ENCODE measurements around the gene TEAD2. TPM values are rescaled to one million over a fixed set of nuclear protein-coding genes. Genes with fewer than 3 reads are reported as not detected.

Gene TEAD2
- total and polyA plus RNA-seq, 2 donors from 2014 or later = 15.7 to 30.2 TPM

DNA sequence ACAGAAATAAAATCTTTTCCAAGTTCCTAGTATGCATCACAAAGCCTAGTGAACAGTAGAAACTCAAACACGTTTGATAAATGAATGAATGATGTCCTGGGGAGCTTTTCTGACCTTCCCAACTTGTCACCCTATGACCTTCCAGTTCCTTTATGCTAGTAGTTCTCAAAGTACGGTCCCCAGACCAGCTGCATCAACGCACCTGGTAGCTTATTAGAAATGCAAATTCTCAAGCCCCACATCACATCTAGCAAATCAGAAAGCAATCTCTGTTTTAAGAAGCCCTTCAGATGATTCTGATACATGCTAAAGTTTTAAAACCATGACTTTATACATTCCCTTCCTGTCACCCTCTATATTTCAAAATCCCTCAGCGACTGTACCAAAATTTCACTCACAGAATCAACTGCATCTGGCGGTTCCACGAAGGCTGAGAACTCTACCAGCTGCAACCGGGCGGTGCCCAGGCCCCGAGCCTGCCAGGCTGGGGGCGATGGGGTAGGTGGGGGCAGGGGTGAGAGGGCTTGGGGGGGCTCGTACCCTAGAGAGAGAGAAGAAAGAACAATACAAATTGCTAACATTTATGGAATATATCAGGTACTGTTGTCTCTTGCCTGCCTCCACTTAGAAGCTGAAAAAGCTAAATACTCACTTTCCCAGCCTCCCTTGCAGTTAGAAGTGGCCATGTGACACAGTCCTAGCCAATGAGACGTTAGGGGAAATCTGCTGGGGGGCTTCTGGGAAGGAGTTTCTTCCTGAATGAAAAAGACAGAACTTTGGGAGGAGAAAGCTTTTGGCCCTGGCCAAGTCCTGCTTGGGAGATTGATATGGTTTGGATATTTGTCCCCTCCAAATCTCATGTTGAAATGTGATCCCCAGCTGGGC lies 13.7 kb downstream of the TEAD2 start:
- H3K9ac ChIP-seq (ENCODE audit: low read length in 3 of 3) = no peak overlapping the region
- no peaks in the 10 kb centered on the region for H3K27me3 ChIP-seq (ENCODE audit: control insufficient read depth, insufficient read depth, low read length)
- no peak for DNase-seq
- H3K4me3 ChIP-seq (ENCODE audit: low read length in 3 of 3) = no peak overlapping the region
- no peaks in the 10 kb centered on the region for H3K9me3 ChIP-seq (ENCODE audit: control insufficient read depth in 2 of 3, insufficient read depth in 1 of 3, low read length in 3 of 3)
- H3K27ac ChIP-seq (ENCODE audit: low read depth in 2 of 2, low read length in 2 of 2) = no peak overlapping the region
- no peak for TF ChIP-seq CTCF (IDR thresholded peaks at IDR 0.05; ENCODE audit: borderline replicate concordance, extremely low read depth, insufficient read depth)
- H3K36me3 ChIP-seq (ENCODE audit: control insufficient read depth in 2 of 3, insufficient read depth in 3 of 3, low read length in 3 of 3) = peaks cover 0 to 17% (median 0%) of the 10 kb centered on the region in 3 donors
- intact Hi-C loops (cut with DNase I) = no loop called here
- H3K4me1 ChIP-seq (ENCODE audit: control insufficient read depth in 2 of 3, insufficient read depth in 2 of 3, low read depth in 1 of 3, low read length in 3 of 3) = no peaks in the 10 kb centered on the region
- no peak for FAIRE-seq

- FAIRE-seq = no peak
- peaks cover 0 to 19% (median 0%) of the 10 kb centered on the region in 3 donors for H3K36me3 ChIP-seq (ENCODE audit: control insufficient read depth in 2 of 3, insufficient read depth in 3 of 3, low read length in 3 of 3)
- H3K4me1 ChIP-seq (ENCODE audit: control insufficient read depth in 2 of 3, insufficient read depth in 2 of 3, low read depth in 1 of 3, low read length in 3 of 3) = no peaks in the 10 kb centered on the region
- no peaks in the 10 kb centered on the region for H3K9me3 ChIP-seq (ENCODE audit: control insufficient read depth in 2 of 3, insufficient read depth in 1 of 3, low read length in 3 of 3)
- no peak overlapping the region for H3K27ac ChIP-seq (ENCODE audit: low read depth in 2 of 2, low read length in 2 of 2)
- peak in 3 of 5 donors; percentile 38 to 70 (median 63) for DNase-seq
- no peaks in the 10 kb centered on the region for H3K27me3 ChIP-seq (ENCODE audit: control insufficient read depth, insufficient read depth, low read length)
- no peak overlapping the region for H3K9ac ChIP-seq (ENCODE audit: low read length in 3 of 3)
- intact Hi-C loops (cut with DNase I) = no loop called here
- no peak overlapping the region for H3K4me3 ChIP-seq (ENCODE audit: low read length in 3 of 3)
- peak; percentile 5 for TF ChIP-seq CTCF (IDR thresholded peaks at IDR 0.05; ENCODE audit: borderline replicate concordance, extremely low read depth, insufficient read depth)
Measured at GRCh38 chr19:49347835-49348234, 14.4 kb downstream of the TEAD2 start.

GRCh38 chr19:49347191-49347590 lies 15.0 kb downstream of the TEAD2 start:
- DNase-seq (no peak), FAIRE-seq (no peak)
- peaks cover 0 to 21% (median 4%) of the 10 kb centered on the region in 3 donors for H3K36me3 ChIP-seq (ENCODE audit: control insufficient read depth in 2 of 3, insufficient read depth in 3 of 3, low read length in 3 of 3)
- H3K27me3 ChIP-seq (ENCODE audit: control insufficient read depth, insufficient read depth, low read length) = no peaks in the 10 kb centered on the region
- H3K9ac ChIP-seq (ENCODE audit: low read length in 3 of 3) = no peak overlapping the region
- H3K27ac ChIP-seq (ENCODE audit: low read depth in 2 of 2, low read length in 2 of 2) = no peak overlapping the region
- no peak overlapping the region for H3K4me3 ChIP-seq (ENCODE audit: low read length in 3 of 3)
- TF ChIP-seq CTCF (IDR thresholded peaks at IDR 0.05; ENCODE audit: borderline replicate concordance, extremely low read depth, insufficient read depth) = no peak
- H3K9me3 ChIP-seq (ENCODE audit: control insufficient read depth in 2 of 3, insufficient read depth in 1 of 3, low read length in 3 of 3) = no peaks in the 10 kb centered on the region
- intact Hi-C loops (cut with DNase I) = no loop called here
- no peaks in the 10 kb centered on the region for H3K4me1 ChIP-seq (ENCODE audit: control insufficient read depth in 2 of 3, insufficient read depth in 2 of 3, low read depth in 1 of 3, low read length in 3 of 3)
